ENCODE measurements around the gene SOX2. TPM values are rescaled to one million over a fixed set of nuclear protein-coding genes. Genes with fewer than 3 reads are reported as not detected.

SOX2 gene
- total and polyA plus RNA-seq, 2 experiments from 2014 or later = not detected

GRCh38 chr3:181709537-181710279 lies 2.0 kb upstream of the SOX2 start:
- Histone ChIP-seq H3K36me3 (ENCODE audit: low read depth) (no peaks in the 10 kb centered on the region), H3K9me2 (ENCODE audit: insufficient read depth) (no peaks in the 10 kb centered on the region), H3K9ac (no peak overlapping the region), H3K79me2 (ENCODE audit: insufficient read depth) (no peaks in the 10 kb centered on the region), H3K4me1 (ENCODE audit: insufficient read depth) (0 out of 2 replicates have a peak, but pooled peaks cover 5% of the 10 kb centered on the region), H3K27ac (no peak overlapping the region), H3F3A (ENCODE audit: insufficient read depth) (no peaks in the 10 kb centered on the region), H3K4me3 (no peak overlapping the region; the same call in 1 of the 2 replicates), H3K27me3 (replicated peaks; ENCODE audit: insufficient read depth) (peaks cover 93% of the 10 kb centered on the region), H3K4me2 (ENCODE audit: unreplicated experiment) (peak overlapping the region; percentile 28), H3K9me3 (ENCODE audit: low read depth) (no peaks in the 10 kb centered on the region), H2AFZ (no peak overlapping the region), H4K20me1 (ENCODE audit: insufficient read depth) (no peaks in the 10 kb centered on the region)
- DNase-seq = peak; percentile 69
- 3 to 6% methylated on average over 16 of the region's 16 CpGs for WGBS, 2 experiments (ENCODE audit: low coverage in 1 of 2, low lambda C conversion rate in 2 of 2, missing lambda C conversion rate in 2 of 2)
- TF ChIP-seq EZH2phosphoT487 (IDR thresholded peaks at IDR 0.05; ENCODE audit: insufficient read depth, low read depth) (0 out of 2 replicates have a peak, but pooled peaks have one; percentile 54), EZH2 (IDR thresholded peaks at IDR 0.05; ENCODE audit: insufficient read depth, poor library complexity, severe bottlenecking) (peak; percentile 91)
- in situ Hi-C loops (cut with MboI) = loop anchor here (10.0 kb wide), 1 partner anchor 975 kb away; no protein-coding TSS in a partner anchor

GRCh38 chr3:181710345-181711291 lies 1.1 kb upstream of the SOX2 start:
- Histone ChIP-seq H3K36me3 (ENCODE audit: low read depth) (no peaks in the 10 kb centered on the region), H3K4me1 (ENCODE audit: insufficient read depth) (0 out of 2 replicates have a peak, but pooled peaks cover 5% of the 10 kb centered on the region), H3K4me2 (ENCODE audit: unreplicated experiment) (no peak overlapping the region), H2AFZ (no peak overlapping the region), H3K27ac (no peak overlapping the region), H3K9ac (no peak overlapping the region), H4K20me1 (ENCODE audit: insufficient read depth) (no peaks in the 10 kb centered on the region), H3K9me3 (ENCODE audit: low read depth) (no peaks in the 10 kb centered on the region), H3K27me3 (replicated peaks; ENCODE audit: insufficient read depth) (peaks cover 94% of the 10 kb centered on the region), H3K4me3 (no peak overlapping the region), H3K79me2 (ENCODE audit: insufficient read depth) (no peaks in the 10 kb centered on the region), H3K9me2 (ENCODE audit: insufficient read depth) (no peaks in the 10 kb centered on the region), H3F3A (ENCODE audit: insufficient read depth) (no peaks in the 10 kb centered on the region)
- DNase-seq = peak; percentile 28
- 5 to 7% methylated on average over 35 to 37 of the region's 37 CpGs for WGBS, 2 experiments (ENCODE audit: low coverage in 1 of 2, low lambda C conversion rate in 2 of 2, missing lambda C conversion rate in 2 of 2)
- in situ Hi-C loops (cut with MboI) = no loop called here
- TF ChIP-seq EZH2 (IDR thresholded peaks at IDR 0.05; ENCODE audit: insufficient read depth, poor library complexity, severe bottlenecking) (no peak), EZH2phosphoT487 (IDR thresholded peaks at IDR 0.05; ENCODE audit: insufficient read depth, low read depth) (no peak)

- H2AFZ ChIP-seq = peak overlapping the region; percentile 51; the same call in 1 of the 2 replicates
- H4K20me1 ChIP-seq (ENCODE audit: insufficient read depth) = no peaks in the 10 kb centered on the region
- H3K9me2 ChIP-seq (ENCODE audit: insufficient read depth) = no peaks in the 10 kb centered on the region
- H3K36me3 ChIP-seq (ENCODE audit: low read depth) = no peaks in the 10 kb centered on the region
- H3K9me3 ChIP-seq (ENCODE audit: low read depth) = no peaks in the 10 kb centered on the region
- TF ChIP-seq EZH2 (IDR thresholded peaks at IDR 0.05; ENCODE audit: insufficient read depth, poor library complexity, severe bottlenecking) (peak; percentile 76), EZH2phosphoT487 (IDR thresholded peaks at IDR 0.05; ENCODE audit: insufficient read depth, low read depth) (no peak)
- 0 out of 2 replicates have a peak, but pooled peaks cover 5% of the 10 kb centered on the region for H3K4me1 ChIP-seq (ENCODE audit: insufficient read depth)
- 2 to 4% methylated on average over 17 to 44 of the region's 44 CpGs for WGBS, 2 experiments (ENCODE audit: low coverage in 1 of 2, low lambda C conversion rate in 2 of 2, missing lambda C conversion rate in 2 of 2)
- in situ Hi-C loops (cut with MboI) = no loop called here
- H3K79me2 ChIP-seq (ENCODE audit: insufficient read depth) = no peaks in the 10 kb centered on the region
- no peak for DNase-seq
- no peak overlapping the region for H3K27ac ChIP-seq
- peaks cover 94% of the 10 kb centered on the region for H3K27me3 ChIP-seq (replicated peaks; ENCODE audit: insufficient read depth)
- no peaks in the 10 kb centered on the region for H3F3A ChIP-seq (ENCODE audit: insufficient read depth)
- peak overlapping the region; percentile 53 for H3K4me3 ChIP-seq
- H3K9ac ChIP-seq = no peak overlapping the region
- peak overlapping the region; percentile 82 for H3K4me2 ChIP-seq (ENCODE audit: unreplicated experiment)
Observed at GRCh38 chr3:181712226-181712552, 464 bp downstream of the SOX2 start.

- WGBS, 2 experiments (ENCODE audit: low coverage in 1 of 2, low lambda C conversion rate in 2 of 2, missing lambda C conversion rate in 2 of 2) = 6 to 7% methylated on average over 39 to 52 of the region's 65 CpGs
- Histone ChIP-seq H4K20me1 (ENCODE audit: insufficient read depth) (no peaks in the 10 kb centered on the region), H3K27ac (no peak overlapping the region), H2AFZ (peak overlapping the region; percentile 51; the same call in 1 of the 2 replicates), H3K36me3 (ENCODE audit: low read depth) (no peaks in the 10 kb centered on the region), H3K4me3 (peak overlapping the region; percentile 53), H3K9me2 (ENCODE audit: insufficient read depth) (no peaks in the 10 kb centered on the region), H3K27me3 (replicated peaks; ENCODE audit: insufficient read depth) (peaks cover 94% of the 10 kb centered on the region), H3K4me1 (ENCODE audit: insufficient read depth) (0 out of 2 replicates have a peak, but pooled peaks cover 5% of the 10 kb centered on the region), H3F3A (ENCODE audit: insufficient read depth) (no peaks in the 10 kb centered on the region), H3K9ac (no peak overlapping the region), H3K79me2 (ENCODE audit: insufficient read depth) (no peaks in the 10 kb centered on the region), H3K9me3 (ENCODE audit: low read depth) (no peaks in the 10 kb centered on the region), H3K4me2 (ENCODE audit: unreplicated experiment) (peak overlapping the region; percentile 82)
- TF ChIP-seq EZH2phosphoT487 (IDR thresholded peaks at IDR 0.05; ENCODE audit: insufficient read depth, low read depth) = no peak
- TF ChIP-seq EZH2 (IDR thresholded peaks at IDR 0.05; ENCODE audit: insufficient read depth, poor library complexity, severe bottlenecking) = no peak
- in situ Hi-C loops (cut with MboI) = no loop called here
- peak; percentile 20 for DNase-seq
Observed at GRCh38 chr3:181712553-181713279, 991 bp downstream of the SOX2 start.

Measured in GM23248 (cell line).